Type B pancreatic cell (in vitro differentiated cells): ENCODE data around the gene CHRND. TPM values are rescaled to one million over a fixed set of nuclear protein-coding genes. Genes with fewer than 3 reads are reported as not detected.

Experiments used
- DNase-seq: peaks from one replicate; pipeline ENCODE4 v3.0.0; 2021; ENCODE audit warnings: mixed read lengths; ENCODE audit not compliant: unreplicated experiment; ENCODE audit errors: extremely low spot score
- H3K27ac Mint-ChIP-seq: 2 replicates; pipeline ENCODE4 v1.8.0; 2021; ENCODE audit warnings: mild to moderate bottlenecking, mixed read lengths
- H3K27me3 Mint-ChIP-seq: 2 replicates; pipeline ENCODE4 v1.8.0; 2021; ENCODE audit warnings: mixed read lengths
- H3K36me3 Mint-ChIP-seq: 2 replicates; pipeline ENCODE4 v1.8.0; 2021; ENCODE audit warnings: mixed read lengths
- H3K4me1 Mint-ChIP-seq: one replicate; pipeline ENCODE4 v1.8.0; 2021; ENCODE audit warnings: mixed read lengths; ENCODE audit not compliant: unreplicated experiment
- H3K4me3 Mint-ChIP-seq: 2 replicates; pipeline ENCODE4 v1.8.0; 2021; ENCODE audit warnings: mild to moderate bottlenecking, mixed read lengths
- H3K9me3 Mint-ChIP-seq: 2 replicates; pipeline ENCODE4 v1.8.0; 2021; ENCODE audit warnings: mixed read lengths
- total RNA-seq: library from RNA; stranded (reverse); gene quantifications from 2 replicates; pipeline ENCODE4 v1.2.1, GENCODE V29; 2021; ENCODE audit warnings: low replicate concordance
- TF ChIP-seq, protein P1 (sequence below): fragments of 200-600 bp; sonication (generic); conservative IDR thresholded peaks from 2 replicates; pipeline ENCODE4 v1.5.0; 2021; ENCODE audit warnings: antibody characterized with exemption, mild to moderate bottlenecking

Gene CHRND
- total RNA-seq, 1 donor from 2014 or later: 0.60 TPM

DNA sequence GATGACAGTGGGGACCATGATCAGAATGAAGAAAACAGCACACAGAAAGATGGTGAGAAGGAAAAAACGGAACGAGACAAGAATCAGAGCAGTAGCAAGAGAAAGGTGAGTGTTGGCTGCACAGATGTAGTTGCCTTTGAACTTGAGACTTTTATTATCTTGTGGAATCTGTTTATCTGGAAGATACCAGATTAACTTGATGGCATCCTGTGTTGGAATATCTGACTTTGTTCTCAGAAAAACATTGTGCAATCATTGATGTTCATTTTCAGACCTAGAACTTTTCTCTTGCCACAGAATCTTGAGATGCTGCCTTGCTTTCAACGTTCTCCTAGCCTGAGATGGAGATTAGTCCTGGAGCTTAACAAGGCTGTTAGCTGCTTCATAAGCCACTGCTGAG lies 30.5 kb downstream of the CHRND start:
- Mint-ChIP-seq H3K4me3 (no peak overlapping the region), H3K9me3 (no peaks in the 10 kb centered on the region)

DNA sequence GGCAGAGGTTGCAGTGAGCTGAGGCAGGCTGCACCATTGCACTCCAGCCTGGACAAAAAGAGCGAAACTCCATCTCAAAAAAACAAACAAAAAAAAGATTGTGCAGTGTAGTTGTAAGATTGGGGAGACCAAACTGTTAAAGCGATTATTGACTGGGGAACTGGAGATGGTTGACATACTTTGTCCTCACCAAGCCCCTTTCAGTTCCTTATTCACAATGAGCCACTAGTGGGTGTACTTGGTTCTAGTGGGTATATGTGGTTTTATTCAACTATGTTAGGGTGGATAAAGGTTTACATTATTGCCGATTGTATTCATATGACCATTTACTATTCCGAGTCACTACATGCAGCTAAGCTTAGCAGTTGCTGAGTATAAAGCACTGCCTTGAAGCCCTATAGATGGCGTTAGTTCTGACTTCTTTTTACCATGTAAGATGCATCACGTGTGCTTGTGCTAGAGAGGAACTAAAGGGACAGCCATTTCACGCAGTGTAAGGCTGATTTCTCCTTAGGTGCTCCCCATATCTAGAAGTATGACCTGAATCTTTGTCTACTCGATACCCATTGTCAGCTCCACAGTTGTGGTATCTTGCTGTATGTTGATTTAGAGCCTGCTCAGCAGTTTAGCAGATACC lies 36.7 kb downstream of the CHRND start:
- DNase-seq: no peak
- Mint-ChIP-seq H3K27ac (no peak overlapping the region), H3K9me3 (no peaks in the 10 kb centered on the region), H3K36me3 (peaks cover 37% of the 10 kb centered on the region), H3K27me3 (no peaks in the 10 kb centered on the region), H3K4me3 (no peak overlapping the region), H3K4me1 (no peaks in the 10 kb centered on the region)
- TF ChIP-seq, protein P1, sequence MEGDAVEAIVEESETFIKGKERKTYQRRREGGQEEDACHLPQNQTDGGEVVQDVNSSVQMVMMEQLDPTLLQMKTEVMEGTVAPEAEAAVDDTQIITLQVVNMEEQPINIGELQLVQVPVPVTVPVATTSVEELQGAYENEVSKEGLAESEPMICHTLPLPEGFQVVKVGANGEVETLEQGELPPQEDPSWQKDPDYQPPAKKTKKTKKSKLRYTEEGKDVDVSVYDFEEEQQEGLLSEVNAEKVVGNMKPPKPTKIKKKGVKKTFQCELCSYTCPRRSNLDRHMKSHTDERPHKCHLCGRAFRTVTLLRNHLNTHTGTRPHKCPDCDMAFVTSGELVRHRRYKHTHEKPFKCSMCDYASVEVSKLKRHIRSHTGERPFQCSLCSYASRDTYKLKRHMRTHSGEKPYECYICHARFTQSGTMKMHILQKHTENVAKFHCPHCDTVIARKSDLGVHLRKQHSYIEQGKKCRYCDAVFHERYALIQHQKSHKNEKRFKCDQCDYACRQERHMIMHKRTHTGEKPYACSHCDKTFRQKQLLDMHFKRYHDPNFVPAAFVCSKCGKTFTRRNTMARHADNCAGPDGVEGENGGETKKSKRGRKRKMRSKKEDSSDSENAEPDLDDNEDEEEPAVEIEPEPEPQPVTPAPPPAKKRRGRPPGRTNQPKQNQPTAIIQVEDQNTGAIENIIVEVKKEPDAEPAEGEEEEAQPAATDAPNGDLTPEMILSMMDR: no peak

More for the DNA sequence above, 30.5 kb downstream of the CHRND start:
- DNase-seq: no peak
- Mint-ChIP-seq H3K27me3 (no peaks in the 10 kb centered on the region), H3K4me1 (peaks cover 10% of the 10 kb centered on the region), H3K27ac (no peak overlapping the region), H3K36me3 (peaks cover 33% of the 10 kb centered on the region)
- TF ChIP-seq, protein P1: no peak

DNA sequence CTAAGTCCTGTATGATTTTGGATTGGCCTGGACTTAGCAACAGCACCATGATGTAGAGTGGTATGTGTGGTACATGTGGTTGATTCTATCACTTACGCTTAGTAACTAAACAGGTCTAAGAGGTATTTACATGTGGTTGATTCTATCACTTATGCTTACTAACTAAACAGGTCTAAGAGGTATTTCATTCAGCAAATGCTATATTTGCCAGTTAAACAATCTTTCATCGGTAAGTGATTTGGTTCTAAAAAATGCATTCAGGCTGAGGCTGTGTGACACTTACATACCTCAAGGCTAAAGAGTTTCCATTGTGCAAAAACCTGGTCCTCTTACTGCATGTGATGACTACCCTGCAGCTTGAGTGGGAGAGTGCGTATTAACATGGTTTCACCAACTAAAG lies 37.6 kb downstream of the CHRND start:
- DNase-seq: no peak
- H3K27ac Mint-ChIP-seq: no peak overlapping the region
- H3K27me3 Mint-ChIP-seq: no peaks in the 10 kb centered on the region
- H3K9me3 Mint-ChIP-seq: no peaks in the 10 kb centered on the region
- TF ChIP-seq, protein P1: no peak
- peaks cover 40% of the 10 kb centered on the region for H3K36me3 Mint-ChIP-seq
- H3K4me3 Mint-ChIP-seq: no peak overlapping the region
- no peaks in the 10 kb centered on the region for H3K4me1 Mint-ChIP-seq

DNA sequence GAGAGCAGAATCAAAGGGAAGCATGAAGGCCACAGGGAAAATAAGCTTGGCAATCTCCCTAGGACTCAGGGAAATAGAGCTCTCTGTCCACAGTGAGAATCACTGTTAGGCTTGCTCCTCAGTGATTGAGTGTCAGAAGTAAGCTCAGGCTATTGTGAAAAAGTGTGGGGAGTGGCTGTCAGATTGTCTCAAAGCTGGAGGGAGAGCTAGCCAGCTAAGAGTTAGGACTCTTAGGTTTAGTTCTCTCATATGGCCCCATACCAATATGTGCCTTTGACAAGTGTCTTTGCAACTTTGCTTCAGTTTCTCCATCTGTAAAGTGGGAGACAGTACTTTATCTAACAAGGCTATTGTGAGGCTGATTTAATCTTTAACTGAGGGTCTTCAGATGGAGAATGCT lies 41.8 kb downstream of the CHRND start:
- Mint-ChIP-seq H3K27ac (no peak overlapping the region), H3K4me1 (no peaks in the 10 kb centered on the region), H3K27me3 (no peaks in the 10 kb centered on the region), H3K4me3 (no peak overlapping the region), H3K36me3 (peaks cover 53% of the 10 kb centered on the region), H3K9me3 (no peaks in the 10 kb centered on the region)
- DNase-seq: no peak
- TF ChIP-seq, protein P1: no peak

DNA sequence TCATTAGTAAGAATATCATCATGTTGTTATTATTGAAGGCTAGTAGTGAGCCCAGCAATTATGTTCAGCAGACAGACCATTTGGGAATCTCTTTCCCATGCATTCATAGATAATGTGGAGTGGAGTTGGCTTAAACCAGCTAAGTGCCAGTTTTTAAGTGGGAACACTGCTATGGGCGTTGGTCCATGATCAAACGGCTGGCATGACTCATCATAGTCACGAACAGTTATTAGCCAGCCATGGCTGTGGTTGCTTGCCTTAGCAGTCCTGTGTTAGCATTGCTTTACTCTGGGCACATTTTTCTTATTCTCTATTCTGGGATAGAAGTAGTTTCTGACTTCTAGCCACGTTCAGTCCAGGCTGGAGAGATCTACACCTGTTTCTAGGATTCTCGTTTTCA lies 42.2 kb downstream of the CHRND start:
- Mint-ChIP-seq H3K27ac (no peak overlapping the region), H3K9me3 (no peaks in the 10 kb centered on the region), H3K4me3 (no peak overlapping the region), H3K27me3 (no peaks in the 10 kb centered on the region), H3K4me1 (no peaks in the 10 kb centered on the region), H3K36me3 (peaks cover 53% of the 10 kb centered on the region)
- DNase-seq: no peak
- TF ChIP-seq, protein P1: no peak
